Lower leg skin (tissue), 3 donors: ENCODE results near the gene GPC5.

Experiments
- POLR2A ChIP-seq, 2 donors: fragments of 450-650 bp; IDR thresholded peaks; one replicate each; pipeline ENCODE4 v1.6.1; 2016 to 2017; ENCODE audit warnings: antibody characterized with exemption in 2 of 2, mild to moderate bottlenecking in 1 of 2, moderate library complexity in 1 of 2
- TF ChIP-seq, protein P1 (sequence below), 3 donors: fragments of 450-650 bp; IDR thresholded peaks; one replicate each; pipeline ENCODE4 v1.5.1; 2016; ENCODE audit warnings: antibody characterized with exemption in 3 of 3, mild to moderate bottlenecking in 3 of 3, moderate library complexity in 2 of 3

DNA sequence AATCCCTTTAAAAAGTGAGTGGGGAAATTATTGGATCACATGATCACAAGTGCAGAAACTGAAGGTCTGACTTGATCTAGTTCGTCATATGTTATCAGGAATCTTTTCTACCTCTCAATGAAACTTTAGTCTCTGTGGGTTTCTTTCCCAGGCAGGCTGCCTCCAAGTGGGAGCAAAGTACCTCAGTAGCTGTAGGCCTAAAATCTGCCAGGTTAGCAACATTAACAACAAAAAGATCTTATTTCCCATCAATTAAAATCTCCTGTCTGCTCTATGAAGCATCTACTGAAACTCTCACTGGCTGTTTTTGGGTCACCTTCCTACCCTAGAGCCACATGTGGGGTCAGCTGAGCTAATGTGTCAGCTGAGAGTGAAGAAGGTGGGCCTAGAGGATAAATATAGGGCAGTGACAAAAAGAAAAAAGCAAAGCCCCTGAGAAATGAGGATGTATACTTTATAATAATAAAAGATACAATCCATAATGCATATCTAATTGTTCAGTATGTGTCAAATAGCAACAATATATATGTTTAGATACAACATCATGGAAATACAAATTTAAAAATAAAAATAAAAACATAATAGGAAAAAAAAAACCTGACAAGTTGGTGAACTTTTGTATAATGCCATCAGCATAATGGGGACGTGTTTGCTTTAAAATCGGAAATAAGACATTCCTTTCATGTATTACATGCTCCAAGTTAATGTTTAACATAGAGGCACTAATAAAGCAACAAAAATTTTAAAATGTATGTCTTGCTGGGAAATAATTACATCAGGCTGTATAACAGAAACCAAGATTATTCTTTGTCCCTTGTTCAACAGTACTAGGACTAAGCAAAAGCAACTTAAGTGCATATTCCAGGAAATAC, 141.1 kb downstream of the GPC5 start:
- TF ChIP-seq, protein P1, sequence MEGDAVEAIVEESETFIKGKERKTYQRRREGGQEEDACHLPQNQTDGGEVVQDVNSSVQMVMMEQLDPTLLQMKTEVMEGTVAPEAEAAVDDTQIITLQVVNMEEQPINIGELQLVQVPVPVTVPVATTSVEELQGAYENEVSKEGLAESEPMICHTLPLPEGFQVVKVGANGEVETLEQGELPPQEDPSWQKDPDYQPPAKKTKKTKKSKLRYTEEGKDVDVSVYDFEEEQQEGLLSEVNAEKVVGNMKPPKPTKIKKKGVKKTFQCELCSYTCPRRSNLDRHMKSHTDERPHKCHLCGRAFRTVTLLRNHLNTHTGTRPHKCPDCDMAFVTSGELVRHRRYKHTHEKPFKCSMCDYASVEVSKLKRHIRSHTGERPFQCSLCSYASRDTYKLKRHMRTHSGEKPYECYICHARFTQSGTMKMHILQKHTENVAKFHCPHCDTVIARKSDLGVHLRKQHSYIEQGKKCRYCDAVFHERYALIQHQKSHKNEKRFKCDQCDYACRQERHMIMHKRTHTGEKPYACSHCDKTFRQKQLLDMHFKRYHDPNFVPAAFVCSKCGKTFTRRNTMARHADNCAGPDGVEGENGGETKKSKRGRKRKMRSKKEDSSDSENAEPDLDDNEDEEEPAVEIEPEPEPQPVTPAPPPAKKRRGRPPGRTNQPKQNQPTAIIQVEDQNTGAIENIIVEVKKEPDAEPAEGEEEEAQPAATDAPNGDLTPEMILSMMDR (IDR thresholded peaks at IDR 0.05), result no peak
- no peak for TF ChIP-seq POLR2A (IDR thresholded peaks at IDR 0.05)
